Esophagus muscularis mucosa (tissue), 2 donors: Measurements from ENCODE around the gene RNF183.

Source experiments
- POLR2A ChIP-seq: fragments of 450-650 bp; IDR thresholded peaks from one replicate; pipeline ENCODE4 v1.6.1; 2017; ENCODE audit warnings: antibody characterized with exemption, moderate library complexity, mild to moderate bottlenecking, low read depth
- POLR2AphosphoS5 ChIP-seq, 2 donors: sonication (generic); formaldehyde crosslinking; IDR thresholded peaks; one replicate each; pipeline ENCODE4 v1.6.1; 2017; ENCODE audit warnings: antibody characterized with exemption in 2 of 2

GRCh38 chr9:113290052-113290607 lies 13.0 kb downstream of the RNF183 start:
- TF ChIP-seq POLR2AphosphoS5 (IDR thresholded peaks at IDR 0.05) (no peak), POLR2A (no peak)
